HG03575 (cell line): ENCODE measurements around the gene AKAP6.

Source experiments
- ATAC-seq: cut with Tn5 transposase; IDR thresholded peaks from one replicate; pipeline ENCODE4 v1.9.1; 2021; ENCODE audit not compliant: unreplicated experiment, insufficient number of reproducible peaks, low FRiP score; ENCODE audit errors: extremely low read depth

Gene AKAP6

DNA sequence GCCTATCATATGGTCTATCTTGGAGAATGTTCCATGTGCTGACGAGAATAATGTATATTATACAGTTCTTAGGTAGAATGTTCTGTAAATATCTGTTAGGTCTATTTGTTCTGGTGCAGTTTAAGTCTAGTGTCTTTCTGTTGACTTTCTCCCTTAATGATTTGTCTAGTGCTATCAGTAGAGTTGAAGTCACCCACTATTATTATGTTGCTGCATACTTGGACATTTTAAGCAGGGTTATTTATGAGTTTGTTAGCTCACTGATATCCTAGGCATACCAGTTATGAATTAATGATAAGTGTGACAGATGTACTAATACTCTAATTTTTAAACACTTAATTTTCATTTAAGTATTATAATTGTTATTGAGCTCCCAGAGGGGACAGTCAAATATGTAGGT lies 292.5 kb downstream of the AKAP6 start:
- ATAC-seq: no peak

DNA sequence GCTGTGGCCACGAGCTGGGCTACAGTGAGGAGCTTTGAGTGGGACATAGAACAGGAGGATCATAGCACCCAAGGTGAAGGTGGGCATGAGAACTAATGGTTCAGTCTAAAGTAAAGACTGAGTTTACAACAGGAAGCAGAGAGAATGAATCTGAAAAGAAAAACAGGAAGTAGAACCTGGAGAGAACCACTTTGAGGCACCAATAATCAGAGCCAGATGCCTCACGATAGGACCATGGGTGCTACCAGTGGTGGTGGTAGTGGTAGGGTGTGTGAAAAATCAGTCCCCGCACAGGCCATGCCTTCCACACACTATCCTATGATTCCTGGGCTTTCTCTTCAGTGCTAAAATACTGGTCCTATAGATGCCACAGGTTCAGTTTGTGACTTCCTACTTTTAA lies 293.6 kb downstream of the AKAP6 start:
- no peak for ATAC-seq

DNA sequence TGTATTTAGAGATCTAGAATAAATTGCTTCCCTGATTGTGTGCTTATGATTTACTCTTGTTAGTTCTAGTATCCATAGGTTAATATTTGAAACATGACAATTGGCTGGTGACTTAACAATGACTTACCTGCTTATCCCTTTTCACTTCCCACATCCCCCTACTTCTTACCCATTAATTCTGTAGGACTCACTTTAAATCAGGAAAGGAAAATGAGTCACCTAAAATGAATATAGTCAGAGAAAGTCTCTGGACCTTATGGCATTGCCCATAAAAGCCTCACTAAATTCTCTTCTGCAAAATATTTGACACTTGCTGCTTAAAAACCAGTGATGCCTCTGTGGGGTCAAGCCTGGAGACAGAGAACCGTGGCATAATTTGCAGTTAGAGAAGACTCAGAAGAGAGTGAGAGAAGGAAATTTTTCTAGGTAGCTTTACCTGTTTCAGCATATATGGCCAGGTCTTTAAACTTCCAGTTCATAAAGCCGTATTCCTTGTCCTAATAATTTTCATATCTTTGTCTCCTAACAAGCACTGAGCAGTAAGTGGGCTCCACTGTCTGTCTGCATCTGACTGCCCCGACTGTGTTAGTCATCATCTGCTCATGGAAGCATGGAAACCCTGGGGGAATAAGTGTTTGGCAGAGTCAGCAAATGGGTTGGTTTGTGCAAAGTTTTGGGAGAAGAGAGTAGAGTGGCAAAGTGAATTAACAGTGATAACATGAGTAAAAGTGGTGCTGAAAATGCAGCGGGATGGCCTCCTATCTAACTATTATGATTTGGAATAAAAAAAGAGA lies 294.4 kb downstream of the AKAP6 start:
- ATAC-seq: no peak

DNA sequence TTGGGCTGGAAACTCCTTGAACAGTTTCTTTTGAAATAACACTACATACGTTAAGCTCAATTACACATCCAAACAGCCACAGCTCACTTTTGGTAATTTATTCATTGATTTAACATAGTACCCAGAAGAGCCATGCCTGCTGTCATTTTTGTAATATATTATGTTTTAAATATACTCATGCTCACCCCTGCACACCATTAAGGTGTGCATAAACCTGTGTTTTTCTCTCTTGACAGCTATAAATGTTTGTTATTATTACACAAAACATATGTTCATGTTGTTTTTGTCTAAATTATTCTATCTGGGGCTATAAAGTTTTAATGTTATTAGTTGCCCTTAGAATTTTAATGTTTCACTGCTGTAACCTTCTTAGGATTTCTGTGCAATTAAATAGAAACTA lies 296.1 kb downstream of the AKAP6 start:
- no peak for ATAC-seq

DNA sequence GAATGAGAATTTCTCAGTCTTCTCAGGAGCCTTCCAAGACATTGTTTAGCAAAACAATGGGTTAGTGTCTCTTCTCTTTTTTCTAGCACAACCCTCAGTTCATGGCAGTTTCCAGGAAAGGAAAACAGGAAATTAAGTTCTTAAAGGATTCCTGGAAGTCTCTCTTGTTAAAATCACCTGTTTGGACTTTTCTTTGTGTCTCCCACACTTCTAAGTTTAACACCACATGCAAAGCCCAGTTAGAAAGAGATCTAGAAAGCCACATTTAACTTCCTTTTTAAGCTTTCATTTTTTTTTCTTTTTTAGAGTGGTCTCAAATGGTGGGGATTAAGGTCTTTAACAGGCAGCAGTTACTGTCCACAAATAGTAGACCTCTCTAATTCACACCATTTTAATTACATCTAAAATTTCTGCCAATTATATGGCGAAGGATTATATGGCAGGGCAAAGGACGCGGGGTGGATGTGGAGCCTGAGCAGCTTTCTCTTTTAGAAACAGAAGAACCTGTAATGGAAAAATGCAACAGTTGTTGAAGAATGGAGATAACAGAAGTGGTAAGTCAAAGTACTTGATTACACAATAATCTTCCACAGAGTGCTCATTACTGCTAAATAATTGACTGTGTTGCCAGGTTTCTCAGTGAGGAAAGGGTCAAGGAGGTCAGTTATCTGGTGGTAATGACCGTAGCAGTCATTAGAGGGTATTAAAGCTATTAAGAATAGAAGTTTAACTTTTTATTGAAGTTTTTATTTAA lies 298.6 kb downstream of the AKAP6 start:
- no peak for ATAC-seq

DNA sequence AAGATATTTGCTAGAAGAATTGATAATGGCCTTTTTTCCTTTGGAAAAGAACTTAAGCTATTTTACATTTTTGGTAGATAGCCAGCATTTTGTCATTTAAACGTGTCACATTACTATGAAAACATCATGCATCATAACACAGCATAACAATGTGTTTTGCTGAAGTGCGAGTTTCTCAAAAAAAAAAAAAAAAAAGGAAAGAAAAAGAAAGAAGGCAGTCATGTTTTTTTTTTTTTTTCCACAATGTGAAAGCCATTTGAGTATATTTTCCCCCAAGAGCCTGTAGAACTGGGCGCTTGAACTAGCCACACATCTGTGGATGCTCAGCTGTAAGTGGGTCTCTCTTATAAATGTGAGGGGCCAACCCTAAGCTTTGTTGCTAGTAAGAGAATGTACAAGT lies 300.1 kb downstream of the AKAP6 start:
- no peak for ATAC-seq

DNA sequence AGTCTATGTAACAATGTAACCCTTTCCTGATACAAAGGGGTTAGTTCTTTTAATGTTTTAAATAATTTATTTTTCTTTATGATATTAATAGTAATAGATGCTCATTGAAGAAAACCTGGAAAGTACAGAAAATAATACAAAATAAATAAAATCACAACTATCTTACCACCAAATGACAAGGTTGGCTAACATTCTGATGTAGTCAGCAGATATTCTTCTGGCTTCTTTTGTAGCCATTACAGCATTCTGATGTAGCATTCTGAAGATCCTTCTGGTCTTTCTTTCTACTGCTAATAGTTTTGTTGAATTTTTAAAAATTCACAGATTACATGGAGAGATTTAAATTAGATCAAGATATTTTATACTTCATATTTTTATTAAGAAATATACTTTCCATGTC lies 301.6 kb downstream of the AKAP6 start:
- no peak for ATAC-seq

DNA sequence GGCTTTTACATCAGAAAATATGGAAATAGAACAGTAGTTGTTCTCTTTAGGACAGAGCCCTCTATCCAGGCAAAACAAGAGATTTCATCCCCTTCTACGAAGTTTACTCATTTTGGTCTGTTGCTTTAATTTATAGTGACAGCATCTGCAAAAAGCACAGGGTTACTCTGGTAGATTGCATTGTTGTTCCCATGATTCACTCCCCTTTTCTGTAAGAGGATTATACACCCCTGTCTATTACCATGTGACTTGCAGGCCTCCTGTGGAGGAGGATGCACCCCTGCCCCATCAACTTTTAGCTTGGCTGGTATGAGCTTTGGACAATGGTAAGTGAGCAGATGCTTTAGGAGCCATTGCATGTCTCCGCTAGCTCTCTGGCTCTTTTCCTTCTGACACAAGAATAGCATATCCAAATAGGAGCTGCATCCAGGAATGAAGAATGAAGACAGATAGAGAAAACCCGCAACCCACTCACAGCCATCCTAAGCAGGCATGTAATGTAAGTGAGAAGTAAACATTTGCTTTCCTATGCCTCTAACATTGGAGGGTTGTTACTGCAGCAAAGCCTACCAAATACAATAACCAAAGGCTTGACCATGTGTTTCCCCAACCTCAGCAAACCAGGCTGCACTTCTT lies 304.2 kb downstream of the AKAP6 start:
- ATAC-seq: no peak

DNA sequence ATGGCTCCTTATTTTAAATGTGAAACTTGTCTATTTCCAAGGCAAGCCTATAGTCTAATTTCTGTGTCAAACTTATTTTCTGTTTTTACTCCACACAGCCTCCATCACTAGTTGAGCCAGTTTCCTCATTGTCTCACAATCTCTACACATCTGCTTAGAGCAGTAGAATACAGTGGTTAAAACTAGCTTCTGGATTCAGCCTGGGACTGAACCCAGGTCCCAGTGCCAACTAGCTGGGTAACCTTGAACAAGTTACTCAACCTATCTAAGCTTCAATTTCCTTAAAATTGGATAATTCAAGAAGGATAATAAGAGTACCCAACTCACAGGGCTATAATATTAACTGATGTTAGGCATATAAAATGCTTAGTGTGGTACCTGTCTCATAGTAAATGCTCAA lies 304.8 kb downstream of the AKAP6 start:
- ATAC-seq: no peak

DNA sequence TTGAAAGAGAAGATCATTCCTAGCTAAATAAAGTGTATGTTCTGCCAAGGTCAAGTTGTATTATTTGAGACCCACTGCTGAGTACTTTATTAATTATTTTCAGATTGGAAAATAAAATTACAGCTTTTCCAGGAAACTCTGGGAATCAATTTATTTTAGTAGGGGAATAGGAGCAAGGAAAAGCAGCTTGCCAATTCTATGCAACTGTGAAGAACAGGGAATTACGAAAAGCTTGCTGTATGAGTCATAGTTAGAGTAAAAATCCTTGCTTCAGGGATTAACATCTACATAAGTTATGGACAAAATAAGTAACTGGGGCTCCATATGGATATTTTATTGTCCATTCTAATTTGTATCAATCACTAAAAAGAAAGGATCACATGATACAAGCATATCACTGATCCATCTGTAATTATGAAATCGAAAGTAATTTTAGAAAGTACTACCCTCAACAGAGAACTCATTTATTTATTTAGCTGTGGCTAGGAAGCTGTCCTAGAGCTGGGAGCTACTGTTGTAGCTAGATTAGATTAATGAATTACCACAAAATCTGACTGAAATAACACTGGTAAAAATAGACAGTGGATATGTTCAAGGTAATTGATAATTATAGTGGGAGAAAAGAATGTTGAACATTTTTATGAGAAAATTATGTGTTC lies 306.1 kb downstream of the AKAP6 start:
- no peak for ATAC-seq

DNA sequence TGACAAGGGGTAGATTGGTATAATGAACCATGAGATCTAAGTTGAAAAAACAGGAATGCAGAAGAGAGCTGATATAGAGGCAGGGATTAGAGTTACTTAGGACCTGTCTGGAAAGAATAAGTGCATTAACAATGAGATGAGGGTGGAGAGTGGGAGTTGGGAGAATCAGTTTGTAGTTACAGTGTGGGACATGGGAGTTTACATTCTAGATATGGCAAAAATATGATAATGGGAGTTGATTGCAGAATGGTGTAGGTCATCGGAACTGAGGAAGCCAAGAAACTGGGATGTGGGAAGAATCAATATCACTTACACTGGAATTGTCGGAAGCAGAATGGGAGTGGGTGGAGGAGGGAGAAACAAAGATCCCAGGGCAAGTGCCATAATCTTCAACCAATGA lies 308.5 kb downstream of the AKAP6 start:
- no peak for ATAC-seq

DNA sequence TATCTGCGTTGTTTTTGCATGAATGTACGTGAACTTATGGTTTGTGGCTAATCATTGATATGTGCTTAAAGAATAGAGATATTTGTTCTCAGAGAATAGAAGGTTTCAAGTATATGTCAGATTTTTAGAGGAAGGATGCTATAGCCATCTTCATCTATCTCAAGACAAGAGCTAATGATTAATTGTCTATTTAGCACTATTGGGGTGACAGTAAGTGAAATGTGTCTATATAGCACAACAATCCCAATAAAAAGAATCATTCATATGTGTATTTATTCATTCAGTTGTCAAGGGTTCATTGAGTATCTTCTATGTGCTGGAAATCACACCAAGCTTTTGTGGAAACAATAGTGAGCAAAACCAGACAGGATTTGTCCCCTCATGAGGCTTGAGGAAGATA lies 310.1 kb downstream of the AKAP6 start:
- ATAC-seq: no peak

DNA sequence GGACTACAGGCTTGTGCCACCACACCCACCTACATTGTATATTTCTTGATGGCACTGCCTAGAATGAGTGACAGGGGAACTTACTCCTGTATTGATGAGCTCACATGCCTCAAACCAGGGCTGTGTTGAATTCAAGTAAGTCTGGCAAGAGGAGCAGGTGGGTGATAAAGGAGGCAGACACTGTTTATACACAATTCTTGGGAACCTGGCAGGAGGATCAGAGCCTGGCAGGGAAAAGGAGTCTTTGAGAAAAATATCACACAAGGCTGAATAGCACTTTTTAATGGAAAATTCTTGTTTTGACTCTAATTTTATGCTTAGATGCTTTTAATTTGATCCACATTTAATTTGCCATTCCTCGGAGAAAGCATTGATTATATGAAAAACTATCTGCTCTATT lies 316.5 kb downstream of the AKAP6 start:
- no peak for ATAC-seq

DNA sequence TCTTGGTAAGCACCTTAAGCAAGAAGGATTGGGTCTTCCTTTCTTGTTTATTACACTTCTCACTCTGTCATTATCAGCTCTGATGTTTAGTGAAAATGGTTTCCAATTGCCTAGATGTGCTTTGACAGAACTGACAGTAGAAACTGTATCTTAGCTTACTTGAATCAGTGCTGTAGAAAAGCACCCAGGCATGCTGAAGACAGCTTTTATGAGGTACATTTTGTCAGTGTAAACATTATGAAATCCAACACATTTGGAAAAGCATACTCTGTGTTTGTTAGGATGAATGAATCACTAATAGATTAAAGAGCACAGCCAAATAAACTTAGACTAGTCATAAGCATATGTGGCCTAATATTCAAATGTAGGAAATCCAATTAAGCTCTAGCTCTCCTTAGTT lies 319.3 kb downstream of the AKAP6 start:
- no peak for ATAC-seq

DNA sequence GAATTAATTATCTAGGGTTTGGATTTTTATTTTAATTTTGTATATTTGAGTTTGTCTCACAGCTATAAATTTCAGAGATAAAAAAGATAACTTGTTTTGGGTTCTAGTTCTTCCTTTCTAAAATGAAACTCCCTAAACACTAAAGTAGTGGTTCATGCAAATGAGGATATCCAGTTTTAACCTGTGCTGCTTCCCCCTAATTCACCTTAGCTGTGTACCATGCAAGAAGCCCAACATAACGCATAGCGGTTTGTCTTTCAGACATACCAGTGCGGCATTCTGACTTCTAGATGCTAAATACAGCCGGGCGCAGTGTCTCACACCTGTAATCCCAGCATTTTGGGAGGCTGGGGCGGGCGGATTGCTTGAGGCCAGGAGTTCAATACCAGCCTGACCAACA lies 320.9 kb downstream of the AKAP6 start:
- no peak for ATAC-seq

DNA sequence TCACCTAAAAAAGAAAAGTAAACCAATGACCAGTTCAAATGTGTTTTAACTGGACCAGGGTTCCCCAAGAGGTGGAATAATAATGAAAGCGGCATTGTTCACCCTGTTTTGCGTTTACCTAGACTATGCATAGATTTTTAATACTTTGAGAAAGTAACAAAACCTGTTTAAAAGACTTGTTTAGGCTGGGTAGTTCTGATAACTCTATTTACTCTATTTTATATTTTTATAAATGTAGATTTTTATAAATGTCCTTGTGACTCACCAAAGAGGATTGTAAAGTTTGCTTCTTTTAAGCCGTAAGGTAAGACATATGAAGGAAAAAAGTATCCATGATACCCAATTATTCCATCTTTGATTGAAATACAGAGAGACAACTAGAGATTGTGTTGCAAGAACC lies 321.6 kb downstream of the AKAP6 start:
- no peak for ATAC-seq

DNA sequence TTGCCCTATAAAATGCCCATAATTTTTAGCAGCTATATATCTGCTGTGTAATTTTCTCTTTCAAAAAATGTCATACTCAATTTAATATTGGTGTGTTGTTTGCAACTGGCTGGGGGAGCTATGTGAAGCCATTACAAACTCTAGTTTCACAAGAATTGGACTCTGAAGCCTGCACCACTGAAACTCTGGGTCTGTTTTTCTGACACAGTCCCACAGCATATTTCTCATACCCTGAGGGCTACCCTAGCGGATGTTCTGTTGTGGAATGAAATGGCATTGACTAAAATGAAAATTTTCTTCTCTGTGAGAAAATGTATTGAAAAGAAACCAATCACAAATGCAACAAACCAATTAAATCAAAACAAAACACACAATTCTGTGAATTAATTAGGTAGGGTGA lies 325.0 kb downstream of the AKAP6 start:
- no peak for ATAC-seq

DNA sequence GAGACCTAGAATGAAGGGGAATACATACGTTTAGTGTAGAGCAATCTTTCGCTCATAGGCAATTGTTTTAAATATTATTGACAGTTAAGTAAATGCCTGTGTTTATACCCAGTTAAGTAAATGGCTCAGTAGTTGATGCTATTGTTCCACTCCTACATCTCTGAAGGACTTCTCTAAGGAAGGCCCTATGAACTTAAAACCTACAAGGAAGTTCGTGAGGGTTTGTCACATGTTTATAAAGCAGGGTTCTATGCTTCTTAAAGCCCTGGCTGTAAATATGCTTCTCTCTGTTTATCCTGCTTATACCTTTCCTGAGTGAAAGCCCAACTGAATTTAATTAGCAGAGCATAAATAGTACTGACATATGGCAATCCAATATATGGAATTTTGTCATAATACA lies 327.5 kb downstream of the AKAP6 start:
- ATAC-seq: no peak

DNA sequence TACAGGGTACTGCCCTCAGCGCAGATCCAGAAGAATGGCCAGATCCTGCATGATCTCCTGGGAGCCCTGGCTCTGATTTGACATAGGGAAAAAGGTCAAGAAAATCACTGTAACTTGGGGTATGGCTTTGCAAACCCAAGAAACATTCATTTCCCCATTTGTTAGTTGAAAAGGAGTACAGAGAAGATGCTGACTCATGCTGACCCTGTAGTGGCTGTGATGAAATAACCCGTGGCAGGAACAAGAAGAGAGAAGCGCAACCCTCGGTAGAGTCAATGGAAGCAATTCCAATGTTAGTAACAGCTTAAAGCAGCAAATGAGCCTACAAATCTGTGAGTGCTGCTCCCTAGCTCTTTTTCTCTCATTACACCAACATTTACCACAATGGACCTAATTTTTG lies 328.0 kb downstream of the AKAP6 start:
- ATAC-seq: no peak

DNA sequence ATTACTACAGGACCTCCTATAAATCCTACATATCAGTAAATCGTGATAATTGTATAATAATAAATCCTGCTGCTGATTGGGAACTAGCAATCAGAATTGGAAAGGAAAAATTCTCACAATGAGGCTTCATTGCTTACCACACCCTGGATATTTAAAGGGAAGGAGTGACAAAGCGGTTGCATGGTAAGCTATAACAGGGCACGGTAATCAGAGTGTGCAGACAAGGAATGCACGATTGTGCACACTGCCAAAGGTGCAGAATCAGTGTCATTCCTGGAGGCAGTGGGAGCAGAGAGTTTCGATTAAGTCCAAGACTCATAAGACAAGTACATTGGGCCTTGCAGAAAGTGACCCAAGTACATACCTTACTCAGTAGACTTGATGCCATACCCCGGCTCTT lies 332.1 kb downstream of the AKAP6 start:
- ATAC-seq: no peak
